Stimulated activated CD8-positive, alpha-beta memory T cell treated with anti-CD3 and anti-CD28 coated beads, Interleukin-7, amount 100 ng/mL, for 48 hours (primary cell): ENCODE data around the gene CHD6.

Experiments
- DNase-seq, 2 donors: peaks; one replicate each; pipeline ENCODE4 v3.0.0-alpha.2; 2020; ENCODE audit warnings: low read depth in 1 of 2; ENCODE audit errors: extremely low read depth in 1 of 2

CHD6 gene

DNA sequence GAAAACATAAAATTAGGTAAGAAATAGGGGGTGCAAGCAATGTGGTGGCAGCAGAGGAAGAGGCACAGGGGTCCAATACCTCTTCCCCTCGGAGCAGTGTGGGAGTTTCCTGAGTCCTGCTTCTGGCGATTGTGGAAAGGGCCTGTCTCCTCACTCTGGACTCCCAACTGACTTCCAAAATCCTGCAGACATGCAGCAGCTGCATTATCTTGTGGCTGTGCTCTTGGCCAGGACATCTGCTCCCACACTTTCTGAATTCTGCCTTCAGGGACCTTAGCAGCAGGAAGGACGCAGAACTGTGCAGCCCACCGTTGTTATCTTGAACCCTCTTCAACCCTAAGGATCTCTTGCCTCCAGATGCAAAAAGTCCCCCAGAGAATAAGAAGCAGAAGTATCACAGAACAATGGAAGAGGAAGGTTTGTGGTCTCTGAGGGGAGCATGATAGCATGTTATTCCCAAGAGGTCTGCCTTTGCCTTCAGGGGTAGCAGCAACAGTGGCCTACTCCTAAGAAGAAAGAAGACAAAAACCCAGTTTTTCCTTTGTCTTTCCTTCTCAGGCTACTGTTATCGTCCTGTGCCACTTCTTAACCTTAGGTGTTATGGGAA is 149.1 kb downstream of the CHD6 start:
- DNase-seq, result no peak

DNA sequence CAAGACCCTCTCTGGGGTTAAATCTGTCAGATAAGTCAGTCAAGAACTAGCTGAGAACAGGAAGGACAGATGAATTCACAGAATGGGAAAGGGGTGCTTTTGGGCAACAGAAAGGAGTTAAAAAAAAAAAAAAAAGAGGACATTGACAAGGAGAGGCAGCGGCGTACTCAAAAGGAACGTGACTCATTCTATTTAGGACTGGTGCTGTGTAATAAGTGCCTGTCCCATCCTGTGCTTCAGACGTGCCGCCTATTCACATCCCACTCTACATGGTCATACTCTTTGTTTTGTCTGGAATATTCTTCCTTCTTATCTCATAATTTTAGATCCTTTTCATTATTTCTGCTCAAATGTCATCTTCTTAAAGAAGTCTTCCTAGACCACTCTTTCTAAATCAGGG is 150.5 kb downstream of the CHD6 start:
- DNase-seq, result no peak

DNA sequence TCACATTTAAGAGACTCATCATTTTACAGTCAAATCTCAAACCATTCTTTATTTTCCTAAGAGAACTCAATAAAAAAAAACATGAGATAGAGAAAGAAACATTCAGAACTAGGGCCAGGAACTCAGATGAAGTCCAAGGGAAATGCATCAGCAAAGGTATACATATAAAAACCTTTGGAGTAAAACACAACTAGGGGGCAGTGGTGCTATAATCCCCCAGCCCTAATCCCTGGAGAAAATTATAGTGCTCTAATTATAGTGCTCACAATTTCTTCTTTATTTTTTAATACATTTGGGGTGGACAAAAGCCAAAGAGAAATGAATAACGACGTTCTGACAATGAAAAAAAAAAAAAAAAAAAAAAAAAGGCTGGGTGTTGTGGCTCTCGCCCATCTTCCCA is 151.0 kb downstream of the CHD6 start:
- no peak for DNase-seq

DNA sequence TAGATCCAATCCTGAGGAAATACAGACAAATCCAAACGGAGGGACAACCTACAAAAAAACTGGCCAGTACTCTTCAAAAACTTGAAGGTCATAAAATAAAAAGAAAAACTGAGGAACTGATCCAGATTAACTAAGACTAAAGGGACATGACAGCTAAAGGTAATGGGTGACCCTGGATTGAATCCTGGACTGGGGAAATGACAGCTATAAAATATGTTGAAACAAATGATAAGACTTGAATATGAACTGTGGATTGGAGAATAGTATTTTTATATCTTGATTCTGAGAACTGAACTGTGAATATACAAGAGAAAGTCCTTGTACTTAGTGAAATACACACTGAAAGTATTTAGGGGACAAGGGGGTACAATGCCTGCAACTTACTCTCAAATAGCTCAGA is 154.6 kb downstream of the CHD6 start:
- no peak for DNase-seq

DNA sequence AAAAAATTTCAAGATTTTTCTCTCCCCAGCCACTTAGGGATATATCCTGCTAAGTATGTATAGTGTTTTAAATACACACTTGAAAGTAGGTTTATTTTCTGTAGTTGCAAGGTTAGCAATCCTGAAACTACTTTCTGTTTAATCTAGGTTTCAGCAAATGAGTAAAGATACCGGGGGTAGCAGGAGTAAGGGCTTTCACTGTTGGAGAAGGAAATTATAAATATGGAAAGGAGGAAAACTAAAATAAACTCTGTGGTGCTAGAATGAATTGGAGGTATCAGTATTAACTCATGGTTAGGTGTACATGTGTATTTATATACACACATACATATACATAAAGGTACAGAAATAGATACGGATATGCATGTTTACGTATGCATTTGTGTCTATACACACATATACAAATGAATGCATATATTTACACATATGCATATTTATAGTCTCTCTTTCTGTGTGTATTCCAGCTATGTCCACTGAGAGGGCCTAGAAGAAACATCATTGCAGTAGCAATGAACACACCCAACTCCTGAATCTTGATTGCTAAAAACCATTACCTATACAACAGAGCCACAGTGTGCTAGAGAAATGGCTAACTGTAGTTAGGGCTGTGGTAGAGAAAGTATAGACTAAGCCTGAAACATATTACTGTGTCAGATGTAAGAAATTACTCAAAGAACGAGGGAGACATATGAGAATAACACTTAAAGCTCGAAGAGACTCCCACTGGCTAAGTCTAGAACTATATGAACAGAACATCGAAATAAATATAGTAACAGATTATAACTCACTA is 155.6 kb downstream of the CHD6 start:
- DNase-seq, result no peak

DNA sequence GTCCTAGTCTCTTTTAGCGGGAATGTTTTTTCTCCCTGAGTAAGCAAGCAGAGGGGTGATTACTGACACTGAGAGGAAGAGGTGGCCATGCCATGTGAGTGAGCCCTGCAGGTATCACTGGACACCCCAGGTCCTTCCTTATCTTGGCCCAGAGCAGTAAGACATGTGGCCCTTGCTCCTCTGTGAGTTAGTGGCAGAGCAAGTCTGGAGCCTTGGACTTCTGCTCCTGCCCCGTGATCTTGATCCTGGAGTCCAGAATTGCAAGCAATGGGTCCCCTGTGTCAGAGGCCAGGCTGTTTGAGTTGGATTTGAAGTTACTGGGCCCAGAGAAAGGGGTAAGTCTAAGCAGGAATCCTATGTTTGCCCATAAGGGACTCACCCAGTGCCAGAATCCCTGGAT is 159.4 kb downstream of the CHD6 start:
- DNase-seq, result no peak

DNA sequence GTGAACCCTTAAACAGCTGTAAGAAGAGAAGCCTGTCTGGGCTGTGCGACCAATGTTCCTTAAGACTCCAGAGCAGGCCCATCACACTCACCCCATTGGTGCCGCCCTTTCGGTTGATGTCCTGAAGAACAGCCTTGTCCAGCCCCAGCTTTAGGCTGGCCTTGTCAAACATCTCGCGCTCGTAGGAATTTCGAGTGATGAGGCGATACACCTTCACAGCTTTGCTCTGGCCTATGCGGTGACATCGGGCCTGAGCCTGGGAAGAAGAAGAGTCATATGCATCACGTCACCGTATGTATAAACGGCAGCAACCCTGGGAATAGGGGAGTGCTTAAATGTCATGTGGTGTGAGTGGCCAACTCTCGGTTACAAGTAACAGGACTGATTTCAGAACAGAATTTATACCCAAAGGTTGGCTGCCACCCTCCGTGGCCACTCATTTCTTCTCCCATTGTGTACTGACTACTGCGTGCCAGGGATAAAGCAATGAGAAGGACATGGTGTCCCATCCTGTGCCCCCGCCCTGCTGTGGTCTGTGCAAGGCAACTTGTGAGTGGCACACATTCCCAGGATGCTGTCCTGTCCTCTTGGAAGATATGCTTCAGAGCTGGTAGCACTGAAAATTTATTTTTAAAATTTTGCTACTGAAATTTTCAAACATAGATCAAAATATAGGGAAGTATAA is 160.9 kb downstream of the CHD6 start:
- no peak for DNase-seq

DNA sequence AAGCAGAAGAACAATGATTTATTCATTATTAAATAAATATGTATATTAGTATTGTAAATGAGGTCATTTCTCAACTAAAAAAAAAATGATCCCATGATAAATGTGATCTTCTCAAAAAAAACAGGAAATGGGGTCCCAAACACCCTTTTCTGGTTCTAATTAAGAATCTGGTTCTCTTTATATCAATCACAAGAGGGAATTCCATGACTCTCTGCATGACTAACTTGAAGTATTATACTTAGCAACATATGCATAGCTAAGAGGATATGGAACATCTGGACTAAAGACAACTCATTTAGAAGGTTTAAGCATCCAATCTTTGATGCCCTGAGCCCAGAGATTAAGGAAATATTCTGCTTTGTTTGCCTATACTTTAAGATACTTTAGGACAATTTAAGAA is 161.8 kb downstream of the CHD6 start:
- no peak for DNase-seq

DNA sequence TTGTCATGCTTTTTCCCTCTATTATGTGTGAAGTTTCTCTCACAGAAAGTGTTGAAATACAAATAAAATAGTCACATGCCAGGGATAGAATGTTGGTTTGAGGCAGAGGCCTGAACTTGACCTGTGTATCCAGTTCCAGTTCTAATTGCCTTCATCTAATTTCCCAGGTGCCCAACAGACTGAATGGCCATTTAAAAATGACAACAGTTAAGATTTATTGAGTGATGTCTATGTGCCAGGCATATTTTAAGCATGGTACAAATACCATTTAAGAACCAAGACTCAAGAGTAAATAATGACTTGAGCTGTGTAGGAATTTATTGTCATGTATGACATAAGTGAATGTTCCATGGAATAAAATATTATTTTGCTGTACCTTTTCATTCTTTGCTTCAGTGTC is 163.9 kb downstream of the CHD6 start:
- no peak for DNase-seq

DNA sequence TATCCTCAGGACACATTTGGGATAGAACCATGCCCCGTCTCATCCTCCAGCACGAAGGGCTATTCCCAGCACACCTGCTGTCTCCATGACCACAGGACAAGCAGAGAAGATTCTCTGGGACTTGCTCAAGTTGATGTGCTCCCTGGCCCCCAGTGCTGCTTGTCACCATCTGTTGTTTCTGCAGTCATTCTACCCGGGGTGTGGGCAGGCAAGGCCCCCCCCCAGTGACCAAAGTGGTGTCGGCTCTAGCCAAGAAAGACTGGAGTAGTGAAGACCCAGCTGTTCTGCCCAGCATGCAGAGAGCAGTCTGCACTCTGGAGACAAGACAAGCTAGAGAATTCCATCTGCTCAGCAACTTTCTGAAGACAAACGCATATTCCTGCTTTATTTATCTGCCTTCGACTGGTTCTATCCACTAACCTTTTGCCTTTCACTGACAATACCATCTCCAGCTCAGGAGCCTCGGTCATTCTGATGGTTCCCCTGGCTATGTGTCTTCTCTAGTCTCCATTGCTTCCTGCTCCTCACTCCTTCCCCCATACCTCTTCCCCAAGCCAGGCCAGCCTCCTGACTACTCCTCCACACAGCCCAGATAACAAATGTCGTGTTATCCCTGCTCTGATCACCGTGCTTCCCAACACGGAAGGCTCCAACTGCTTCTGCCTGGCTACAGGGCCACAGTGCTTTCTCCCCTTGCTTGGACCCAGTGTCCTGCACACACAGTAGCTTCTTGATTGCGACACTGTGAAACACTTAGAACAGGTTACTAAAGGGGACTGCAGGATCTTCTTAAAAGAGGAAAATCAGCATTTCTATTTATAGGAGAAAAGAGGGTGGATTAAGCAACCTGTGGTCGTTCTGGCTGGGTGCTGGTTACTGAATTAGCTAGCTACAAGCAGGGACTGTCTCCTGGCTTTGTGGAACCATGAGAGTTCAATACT is 164.9 kb downstream of the CHD6 start:
- DNase-seq, result no peak

DNA sequence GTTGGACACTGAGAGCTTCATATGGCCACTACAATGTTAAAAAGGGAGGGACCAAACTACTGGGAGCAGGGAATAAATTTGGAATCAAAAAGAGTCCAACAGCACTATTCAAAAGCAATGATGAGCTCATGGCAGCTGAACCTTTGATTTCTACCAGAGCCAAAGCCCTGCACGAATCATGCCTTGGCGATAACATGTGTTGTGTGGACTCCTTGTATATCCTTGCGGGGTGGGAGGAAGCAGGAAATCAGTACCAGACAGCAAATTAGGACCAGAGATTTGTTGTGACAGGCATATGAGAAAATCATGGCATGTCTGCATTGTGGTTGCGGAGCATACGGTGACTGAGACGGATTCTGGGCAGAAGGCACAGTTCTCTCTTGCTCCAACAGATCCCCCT is 166.0 kb downstream of the CHD6 start:
- no peak for DNase-seq

DNA sequence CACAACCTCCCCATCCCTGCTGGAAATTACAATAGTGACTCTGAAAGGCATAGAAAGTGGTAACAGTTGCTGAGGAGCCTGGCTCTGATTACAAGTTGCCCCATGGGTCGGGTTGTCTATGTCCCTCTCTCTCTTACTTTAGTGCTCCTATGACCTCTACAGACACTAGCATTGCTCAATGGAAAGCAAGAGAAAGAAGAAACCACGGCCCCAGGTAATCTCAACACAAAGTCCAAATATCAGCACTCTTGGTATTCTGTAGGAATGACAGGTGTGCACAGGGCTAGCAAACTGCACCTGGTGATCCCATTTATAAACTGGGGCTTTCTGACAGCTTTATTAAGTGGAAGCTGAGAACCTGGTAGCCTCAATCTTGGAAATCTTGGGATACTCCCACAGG is 171.2 kb downstream of the CHD6 start:
- DNase-seq, result no peak

DNA sequence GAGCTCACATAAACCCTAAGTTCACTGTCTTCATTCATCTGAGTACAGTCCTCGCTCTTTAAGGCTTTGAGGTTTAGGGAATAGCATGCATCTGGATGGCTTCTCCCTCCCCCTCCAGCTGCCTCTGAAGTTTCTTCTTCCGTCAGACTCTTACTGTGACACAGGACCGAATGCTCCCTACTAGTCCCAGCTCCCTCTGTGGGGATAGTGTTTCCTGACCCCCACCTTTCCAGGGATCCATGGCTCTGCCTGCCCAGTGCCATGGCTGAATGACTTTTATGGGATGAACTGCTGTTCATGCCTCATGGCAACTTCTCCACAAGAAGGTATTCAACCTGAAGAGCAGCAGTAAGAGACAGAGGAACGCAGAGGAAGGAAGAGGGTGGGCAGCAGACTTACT is 171.7 kb downstream of the CHD6 start:
- no peak for DNase-seq

DNA sequence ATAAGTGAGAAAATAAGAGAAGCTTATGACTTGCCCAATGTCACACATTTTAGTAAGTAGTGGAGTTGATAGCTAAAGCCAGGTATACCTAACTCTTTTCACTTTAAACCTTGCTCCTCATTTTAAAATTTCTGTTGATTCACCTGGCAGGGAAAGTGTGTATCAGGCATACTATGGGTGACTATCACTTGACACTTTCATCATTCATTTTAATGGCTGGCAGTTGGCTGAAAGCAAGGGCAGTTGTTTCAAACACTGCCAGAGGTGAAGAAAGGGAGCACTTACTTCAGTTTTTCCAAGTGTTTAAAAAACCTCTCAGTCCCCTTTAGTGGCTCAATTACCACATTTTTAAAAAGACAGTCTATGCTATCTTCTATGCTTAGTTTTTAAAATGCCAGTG is 173.4 kb downstream of the CHD6 start:
- no peak for DNase-seq

DNA sequence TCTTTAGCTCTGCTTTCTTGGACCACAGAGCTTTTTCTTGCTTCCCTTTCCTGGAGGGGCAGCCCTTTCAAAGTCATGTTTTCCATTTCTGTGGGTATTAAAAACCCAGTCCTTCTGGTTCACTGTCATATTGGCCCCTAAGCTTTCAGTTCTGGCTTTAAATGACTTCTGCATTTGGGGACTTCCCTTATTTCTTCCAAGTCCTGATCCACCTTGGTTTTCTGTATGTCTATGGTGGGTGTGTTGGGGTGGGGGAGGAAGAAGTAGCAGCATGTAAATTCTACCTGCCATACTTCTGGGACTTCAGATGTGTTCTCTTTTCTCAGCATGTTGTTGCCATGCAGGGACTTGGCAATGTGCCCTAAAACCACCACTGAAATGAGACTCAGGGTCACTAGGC is 174.5 kb downstream of the CHD6 start:
- DNase-seq, result no peak

DNA sequence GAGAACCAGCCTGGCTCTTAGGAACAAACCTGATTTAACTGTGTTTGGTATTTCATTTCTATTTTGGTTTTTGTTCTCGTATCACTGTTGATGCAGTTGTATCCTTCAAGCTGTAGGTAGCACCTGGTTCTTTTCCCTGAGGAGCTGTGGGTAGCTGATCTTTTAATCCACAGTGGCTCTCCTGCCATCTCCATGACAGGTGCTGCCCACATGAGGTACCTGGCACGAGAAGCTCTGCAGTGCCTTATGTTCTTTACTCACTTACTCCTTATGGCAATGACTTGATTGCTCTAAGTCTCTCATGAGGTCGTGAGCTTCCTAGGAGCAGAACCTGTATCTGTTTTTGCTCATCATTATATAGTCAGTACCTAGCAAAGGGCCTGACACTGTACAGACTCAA is 177.3 kb downstream of the CHD6 start:
- no peak for DNase-seq

DNA sequence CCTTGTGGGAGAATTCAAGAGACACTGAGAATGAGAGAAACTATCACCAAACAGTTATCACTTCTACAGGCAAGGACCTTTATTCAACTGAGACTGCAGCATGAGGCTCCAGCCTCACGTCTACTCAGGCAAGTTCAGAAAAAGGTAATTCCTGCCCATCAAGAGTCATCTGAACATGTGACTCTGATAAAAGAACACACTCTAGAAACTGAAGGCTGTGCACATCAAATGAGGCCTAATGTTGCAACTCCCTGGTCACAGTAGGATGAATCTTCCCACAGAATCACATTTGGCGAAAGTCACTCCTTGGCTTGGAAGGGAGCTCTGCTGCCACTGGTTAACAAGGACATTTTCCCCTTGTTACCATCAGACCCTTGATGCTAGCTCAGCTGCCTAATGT is 180.3 kb downstream of the CHD6 start:
- DNase-seq, result no peak

DNA sequence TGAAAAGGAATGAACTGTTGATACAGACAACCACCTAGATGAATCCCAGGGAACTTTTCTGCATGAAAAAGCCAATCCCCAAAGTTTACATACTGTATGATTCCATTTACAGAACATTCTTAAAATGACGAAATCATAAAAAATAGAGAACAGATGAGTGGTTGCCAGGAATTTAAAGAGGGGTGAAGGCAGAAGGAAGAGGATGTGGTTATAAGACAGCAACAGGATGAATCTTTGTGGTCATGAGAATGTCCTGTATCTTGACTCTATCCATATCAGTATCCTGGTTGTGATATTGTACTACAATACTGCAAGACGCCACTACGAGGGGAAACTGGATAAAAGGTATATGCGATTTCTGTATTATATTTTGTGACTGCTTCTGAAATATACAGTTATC is 181.5 kb downstream of the CHD6 start:
- no peak for DNase-seq

DNA sequence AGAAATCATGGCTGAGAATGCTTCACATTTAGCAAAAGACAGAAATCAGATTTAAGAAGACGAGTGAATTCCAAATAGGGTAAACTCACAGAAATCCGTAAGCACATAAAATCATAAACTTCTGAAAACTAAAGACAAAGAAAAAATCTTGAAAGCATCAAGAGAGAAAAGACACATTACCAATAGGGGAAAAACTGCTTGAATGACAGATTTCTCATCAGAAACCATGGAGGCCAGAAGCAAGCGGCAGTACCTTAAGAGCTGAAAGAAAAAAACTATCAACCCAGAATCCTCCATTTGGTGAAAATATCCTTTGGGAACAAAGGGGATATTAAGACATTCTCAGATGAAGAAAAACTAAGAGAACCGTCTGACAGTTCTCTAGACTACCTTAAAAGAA is 185.0 kb downstream of the CHD6 start:
- no peak for DNase-seq

DNA sequence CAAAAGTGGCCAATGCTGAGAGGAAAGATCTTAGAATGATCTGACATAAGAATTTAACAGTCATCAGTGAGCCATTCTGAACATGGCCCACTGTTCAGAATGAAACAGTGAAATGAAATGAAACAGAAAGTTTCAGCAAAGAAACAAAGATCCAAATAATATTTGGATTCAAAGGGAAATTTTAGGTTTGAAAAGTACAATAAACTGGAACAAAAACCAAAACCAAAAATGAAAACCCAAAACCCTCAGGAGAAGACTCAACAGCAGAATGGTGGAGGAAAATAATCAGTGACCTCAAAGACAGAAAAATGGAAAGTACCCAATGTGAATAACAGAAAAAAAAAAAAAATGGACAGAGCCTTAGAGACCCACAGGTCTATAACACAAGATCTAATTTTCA is 185.4 kb downstream of the CHD6 start:
- no peak for DNase-seq

DNA sequence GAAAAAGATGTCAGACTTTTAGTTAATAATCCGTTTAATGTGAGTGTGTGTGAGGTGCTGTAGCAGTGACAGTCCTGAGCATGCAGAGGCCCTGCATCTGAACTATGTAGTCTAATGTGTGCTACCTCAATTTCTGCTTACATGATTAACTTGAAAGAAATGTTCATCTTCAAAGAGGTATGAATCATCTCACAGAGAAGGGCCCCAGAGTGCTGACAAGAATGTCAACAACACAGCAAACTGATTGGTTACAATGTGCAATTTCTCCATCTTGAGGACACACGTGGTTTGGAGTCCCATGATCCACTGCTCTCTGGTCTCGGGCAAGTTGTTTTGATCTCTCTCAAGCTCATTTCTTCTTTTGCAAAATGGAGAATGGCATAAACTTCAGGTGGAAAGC is 189.9 kb downstream of the CHD6 start:
- DNase-seq, result no peak
